HG02973 (cell line): ENCODE results near the gene AKAP5.
"Not testable (repeated sequence)": the region's sequence is repeated elsewhere in the genome, so short reads cannot be mapped to it uniquely, and the experiment has no call there.

Experiments
- ATAC-seq: cut with Tn5 transposase; IDR thresholded peaks from one replicate; pipeline ENCODE4 v1.9.1; 2021; ENCODE audit warnings: moderate library complexity; ENCODE audit not compliant: unreplicated experiment

Gene AKAP5

GRCh38 chr14:64501411-64502171, 36.3 kb downstream of the AKAP5 start:
- no peak for ATAC-seq

GRCh38 chr14:64502456-64502855, 37.2 kb downstream of the AKAP5 start:
- no peak for ATAC-seq

GRCh38 chr14:64502887-64503433, 37.7 kb downstream of the AKAP5 start:
- ATAC-seq, result no peak

GRCh38 chr14:64503434-64504309, 38.4 kb downstream of the AKAP5 start, which contains the start of gene ZBTB25:
Gene ZBTB25 (minus strand): TSS chr14:64503838. CDS start chr14:64490533, 13,305 bp downstream.
- ATAC-seq, result peak; percentile 51

- peak; percentile 23 for ATAC-seq
Measured at GRCh38 chr14:64504310-64504896, 39.1 kb downstream of the AKAP5 start, which contains the start of gene ZBTB1. Gene ZBTB1 (plus strand): TSS chr14:64504770. CDS start chr14:64521505, 16,735 bp downstream.

- ATAC-seq, result peak; percentile 26
Measured at GRCh38 chr14:64504897-64505794, 39.8 kb downstream of the AKAP5 start.

GRCh38 chr14:64506721-64507120, 41.4 kb downstream of the AKAP5 start:
- no peak for ATAC-seq

GRCh38 chr14:64507376-64508156, 42.3 kb downstream of the AKAP5 start:
- ATAC-seq, result no peak

- ATAC-seq, result no peak
Measured at GRCh38 chr14:64508215-64508776, 43.0 kb downstream of the AKAP5 start.

- ATAC-seq, result no peak
Measured at GRCh38 chr14:64509036-64509435, 43.7 kb downstream of the AKAP5 start.

- no peak for ATAC-seq
Measured at GRCh38 chr14:64510825-64511671, 45.7 kb downstream of the AKAP5 start.

GRCh38 chr14:64513271-64513670, 48.0 kb downstream of the AKAP5 start:
- no peak for ATAC-seq

GRCh38 chr14:64515053-64515452, 49.8 kb downstream of the AKAP5 start:
- no peak for ATAC-seq

- ATAC-seq, result no peak
Measured at GRCh38 chr14:64516969-64517368, 51.7 kb downstream of the AKAP5 start.

GRCh38 chr14:64517667-64518066, 52.4 kb downstream of the AKAP5 start:
- not testable (repeated sequence) for ATAC-seq

GRCh38 chr14:64518229-64518628, 52.9 kb downstream of the AKAP5 start:
- no peak for ATAC-seq

GRCh38 chr14:64520699-64521098, 55.4 kb downstream of the AKAP5 start:
- ATAC-seq, result no peak
